Endothelial cell of umbilical vein (primary cell): ENCODE results near the gene STAC2. TPM values are rescaled to one million over a fixed set of nuclear protein-coding genes. Genes with fewer than 3 reads are reported as not detected.
A peak's percentile ranks its signal among the peaks of the same experiment; 100 is the strongest.

Source experiments
- BruUV-seq: library from RNA; stranded (reverse); fragments of 400-500 nt; replicated peaks from 2 replicates; lab custom pipeline; 2021; lab: Mats Ljungman, UMichigan
- CTCF ChIA-PET: fragments of 300-600, 350-600 bp; sonication (Branson Sonifier 250); formaldehyde crosslinking; loops from one replicate; lab custom pipeline; 2021; ENCODE audit warnings: antibody characterized with exemption, inconsistent platforms; lab: Charles Lee
- POLR2A ChIA-PET: fragments of 300-600, 350-600 bp; sonication (Branson Sonifier 250); formaldehyde crosslinking; loops from one replicate; lab custom pipeline; 2021; ENCODE audit warnings: antibody characterized with exemption, inconsistent platforms; lab: Charles Lee
- DNase-seq: peaks from one replicate; pipeline ENCODE4 v3.0.0-alpha.2; 2011; ENCODE audit warnings: low read depth, low spot score
- FAIRE-seq: peaks from 2 replicates; lab custom pipeline; 2011; peaks lifted over from hg19 to GRCh38; lab: Jason Lieb, UNC
- H2AFZ ChIP-seq: 2 replicates; pipeline ENCODE4 v1.6.0; 2012; ENCODE audit warnings: low read depth, low read length, control low read depth, inconsistent platforms
- H3K27ac ChIP-seq: 2 replicates; pipeline ENCODE4 v1.5.1; 2011; ENCODE audit warnings: low read depth, mild to moderate bottlenecking, control low read depth, low read length, moderate library complexity; ENCODE audit not compliant: insufficient read depth
- H3K27me3 ChIP-seq, 2 experiments: 2 replicates each; pipeline versions ENCODE4 v1.6.0 to v1.6.1; 2011; ENCODE audit warnings: low read length in 2 of 2, mixed read lengths in 1 of 2; ENCODE audit not compliant: control insufficient read depth in 2 of 2, insufficient read depth in 2 of 2
- H3K36me3 ChIP-seq, 2 experiments: 2 replicates in 1 of 2; 3 replicates in 1 of 2; pipeline ENCODE4 v1.5.1; 2011; ENCODE audit warnings: low read length in 2 of 2, mild to moderate bottlenecking in 1 of 2, moderate library complexity in 1 of 2; ENCODE audit not compliant: control insufficient read depth in 2 of 2, insufficient read depth in 2 of 2; ENCODE audit errors: extremely low read depth in 1 of 2
- H3K4me1 ChIP-seq: 3 replicates; pipeline ENCODE4 v1.5.1; 2011; ENCODE audit warnings: mild to moderate bottlenecking, low read length; ENCODE audit not compliant: control insufficient read depth, insufficient read depth; ENCODE audit errors: extremely low read depth
- H3K4me2 ChIP-seq: 2 replicates; pipeline ENCODE4 v1.6.1; 2011; ENCODE audit warnings: low read length, control low read depth, mixed read lengths; ENCODE audit not compliant: insufficient read depth
- H3K4me3 ChIP-seq, 3 experiments: fragments of 200-600 bp in 1 of 3; sonication (generic), shearing (Covaris generic) in 1 of 3; replicated peaks in 1 of 3; 2 replicates each; pipeline ENCODE4 v1.5.1; 2011 to 2016; ENCODE audit warnings: control low read depth in 3 of 3, low read length in 3 of 3, mild to moderate bottlenecking in 2 of 3, inconsistent platforms in 1 of 3, low read depth in 1 of 3, moderate library complexity in 1 of 3; ENCODE audit not compliant: insufficient read depth in 1 of 3
- H3K79me2 ChIP-seq: 2 replicates; pipeline ENCODE4 v1.6.0; 2012; ENCODE audit warnings: low read length, inconsistent platforms; ENCODE audit not compliant: control insufficient read depth, insufficient read depth
- H3K9ac ChIP-seq: replicated peaks from 2 replicates; pipeline ENCODE3; 2011; ENCODE audit warnings: low read length, control low read depth; ENCODE audit not compliant: insufficient read depth; ENCODE audit errors: extremely low read depth
- H3K9me1 ChIP-seq: replicated peaks from 3 replicates; pipeline ENCODE4 v1.6.0; 2011; ENCODE audit warnings: mild to moderate bottlenecking, low read length; ENCODE audit not compliant: control insufficient read depth, insufficient read depth; ENCODE audit errors: extremely low read depth
- H3K9me3 ChIP-seq: replicated peaks from 2 replicates; pipeline ENCODE4 v1.5.1; 2012; ENCODE audit warnings: low read length, inconsistent platforms; ENCODE audit not compliant: control insufficient read depth, insufficient read depth
- H4K20me1 ChIP-seq: replicated peaks from 2 replicates; pipeline ENCODE3; 2011; ENCODE audit warnings: mild to moderate bottlenecking, low read length; ENCODE audit not compliant: control insufficient read depth, insufficient read depth; ENCODE audit errors: extremely low read depth
- CTCF ChIP-seq, 2 donors: IDR thresholded peaks; 1 replicate in 1 of 2; 2 replicates in 1 of 2; pipeline ENCODE4 v1.5.1; 2011; ENCODE audit warnings: low read length in 2 of 2, mild to moderate bottlenecking in 2 of 2, moderate library complexity in 2 of 2, control low read depth in 1 of 2, inconsistent platforms in 1 of 2, low read depth in 1 of 2; ENCODE audit not compliant: insufficient read depth in 1 of 2; ENCODE audit errors: extremely low read depth in 1 of 2
- EZH2 ChIP-seq: IDR thresholded peaks from 2 replicates; pipeline ENCODE4 v1.6.1; 2012; ENCODE audit warnings: borderline replicate concordance, low read depth, mild to moderate bottlenecking, moderate library complexity, low read length, inconsistent platforms; ENCODE audit not compliant: severe bottlenecking
- JUN ChIP-seq: IDR thresholded peaks from 2 replicates; pipeline ENCODE4 v1.6.1; 2011; ENCODE audit warnings: borderline replicate concordance, low read depth; ENCODE audit not compliant: insufficient read length, insufficient read depth
- MAX ChIP-seq: IDR thresholded peaks from 2 replicates; pipeline ENCODE4 v1.6.1; 2011; ENCODE audit not compliant: insufficient read depth, insufficient read length
- POLR2A ChIP-seq: IDR thresholded peaks from 2 replicates; pipeline ENCODE4 v1.6.1; 2012; ENCODE audit warnings: low read depth, mild to moderate bottlenecking, control low read depth, low read length
- dilution Hi-C: fragments of 300-500 bp; cut with MboI; formaldehyde crosslinking; loops from one replicate; pipeline ENCODE4 v1.15.0; 2019; ENCODE audit warnings: low sequenced_read_pairs; ENCODE audit not compliant: extremely low pct_ligation_motif_present
- intact Hi-C: fragments of 100-400 bp; cut with micrococcal nuclease; formaldehyde crosslinking; loops from one replicate; pipeline ENCODE4 v1.10.0; 2022
- polyA plus RNA-seq, 4 experiments: library from polyadenylated mRNA; depleted of rRNA in 3 of 4; stranded (reverse) in 3 of 4; unstranded in 1 of 4; fragments of >200 nt; gene quantifications; 2 replicates each; pipeline versions ENCODE4 v1.2.1 to v1.2.3, GENCODE V29; 2011 to 2012; ENCODE audit warnings: missing spikeins in 1 of 4
- total RNA-seq: library from RNA; stranded (reverse); gene quantifications from 2 replicates; pipeline ENCODE4 v1.2.3, GENCODE V29; 2021

STAC2 gene
- total and polyA plus RNA-seq, 2 donors (not counting 3 experiments of a cell fraction or from before 2014, with no cell fraction given) = not detected

GRCh38 chr17:39261286-39261685, 35.5 kb upstream of the STAC2 start:
- dilution Hi-C loops = no loop called here
- Histone ChIP-seq H3K9me3 (no peaks in the 10 kb centered on the region), H2AFZ (no peak overlapping the region), H3K27me3 (no peaks in the 10 kb centered on the region), H3K4me3 (no peak overlapping the region), H3K4me1 (no peaks in the 10 kb centered on the region), H3K4me2 (no peak overlapping the region), H4K20me1 (no peaks in the 10 kb centered on the region), H3K79me2 (no peaks in the 10 kb centered on the region), H3K9me1 (no peaks in the 10 kb centered on the region), H3K9ac (no peak overlapping the region), H3K36me3 (peaks cover 0 to 15% of the 10 kb centered on the region in 2 experiments), H3K27ac (no peak overlapping the region)
- TF ChIP-seq CTCF (IDR thresholded peaks at IDR 0.05; ENCODE audit: extremely low read depth in 1 of 2, insufficient read depth in 1 of 2, low read depth in 1 of 2, low read length in 2 of 2) (peak in 1 of 2 donors; percentile 2), EZH2 (no peak), JUN (no peak), MAX (no peak), POLR2A (no peak)
- BruUV-seq = no TSS peak
- intact Hi-C loops = no loop called here
- ChIA-PET POLR2A (no interaction called here), CTCF (interaction anchor here (1.0 kb wide), 1 partner anchor 12 kb away, joined by 3 read pairs; no protein-coding TSS in a partner anchor)
- no peak for DNase-seq
- no peak for FAIRE-seq
